B cell (primary cell): ENCODE results near the gene SSU72. TPM values are rescaled to one million over a fixed set of nuclear protein-coding genes. Genes with fewer than 3 reads are reported as not detected.

Experiments used
- ATAC-seq: fragments of 200-7000 bp; cut with Tn5 transposase; one replicate; pipeline ENCODE4 v1.10.0; 2021; ENCODE audit warnings: low read depth, mild to moderate bottlenecking, moderate number of reproducible peaks, moderate library complexity
- CTCF ChIA-PET: fragments of 350-600 bp; sonication (Branson Sonifier 250); formaldehyde crosslinking; loops from one replicate; lab custom pipeline; 2021; ENCODE audit warnings: antibody characterized with exemption, inconsistent platforms; lab: Charles Lee
- POLR2A ChIA-PET: fragments of 350-600 bp; sonication (Branson Sonifier 250); formaldehyde crosslinking; loops from one replicate; lab custom pipeline; 2021; ENCODE audit warnings: antibody characterized with exemption; lab: Charles Lee
- DNase-seq: peaks from one replicate; pipeline ENCODE4 v3.0.0; 2013
- H2AFZ ChIP-seq: 2 replicates; pipeline ENCODE4 v1.6.1; 2012; ENCODE audit warnings: mild to moderate bottlenecking, low read depth, low read length; ENCODE audit not compliant: insufficient read depth, poor library complexity, severe bottlenecking
- H3K27ac ChIP-seq, 2 donors: 1 replicate in 1 of 2; 2 replicates in 1 of 2; pipeline ENCODE4 v1.5.1; 2012 to 2013; ENCODE audit warnings: low read length in 2 of 2, mild to moderate bottlenecking in 2 of 2, moderate library complexity in 1 of 2
- H3K27me3 ChIP-seq, 4 experiments: fragments of 200-600 bp in 1 of 4; sonication (generic) in 1 of 4; replicated peaks in 1 of 4; 1 replicate in 2 of 4; 2 replicates in 2 of 4; pipeline versions ENCODE4 v1.6.1 to v1.7.0; 2013 to 2016; ENCODE audit warnings: low read length in 3 of 4, mild to moderate bottlenecking in 2 of 4, mixed read lengths in 1 of 4, moderate library complexity in 1 of 4; ENCODE audit not compliant: insufficient read depth in 4 of 4, control insufficient read depth in 3 of 4; ENCODE audit errors: control extremely low read depth in 1 of 4
- H3K36me3 ChIP-seq, 2 experiments: replicated peaks in 1 of 2; 1 replicate in 1 of 2; 2 replicates in 1 of 2; pipeline versions ENCODE4 v1.6.1 to v1.7.1; 2013; ENCODE audit warnings: low read length in 1 of 2; ENCODE audit not compliant: insufficient read depth in 2 of 2, control insufficient read depth in 1 of 2; ENCODE audit errors: control extremely low read depth in 1 of 2, extremely low read depth in 1 of 2
- H3K4me1 ChIP-seq, 2 donors: fragments of 200-600 bp in 1 of 2; sonication (generic) in 1 of 2; 1 replicate in 1 of 2; 2 replicates in 1 of 2; pipeline versions ENCODE4 v1.5.1 to v1.6.1; 2013 to 2017; ENCODE audit warnings: low read length in 2 of 2; ENCODE audit not compliant: control insufficient read depth in 2 of 2, insufficient read depth in 2 of 2
- H3K4me2 ChIP-seq: replicated peaks from 2 replicates; pipeline ENCODE3; 2012; ENCODE audit warnings: mild to moderate bottlenecking, low read depth, low read length; ENCODE audit not compliant: poor library complexity, severe bottlenecking
- H3K4me3 ChIP-seq, 5 experiments: fragments of 200-600 bp in 1 of 5; sonication (generic) in 1 of 5; 1 replicate in 3 of 5; 2 replicates in 2 of 5; pipeline versions ENCODE4 v1.5.1 to v1.7.0; 2011 to 2016; ENCODE audit warnings: low read length in 4 of 5, mild to moderate bottlenecking in 4 of 5, low read depth in 2 of 5, control low read depth in 1 of 5, moderate library complexity in 1 of 5; ENCODE audit not compliant: insufficient read depth in 1 of 5; ENCODE audit errors: control extremely low read depth in 1 of 5, extremely low read depth in 1 of 5
- H3K79me2 ChIP-seq: fragments of 200-600 bp; sonication (generic); one replicate; pipeline ENCODE4 v1.6.0; 2016; ENCODE audit warnings: low read length; ENCODE audit not compliant: control insufficient read depth, insufficient read depth
- H3K9ac ChIP-seq: fragments of 200-600 bp; sonication (generic); 2 replicates; pipeline ENCODE4 v1.6.1; 2017; ENCODE audit warnings: mild to moderate bottlenecking, low read length, moderate library complexity
- H3K9me3 ChIP-seq, 3 donors: one replicate each; pipeline versions ENCODE4 v1.6.1 to v1.7.1; 2013; ENCODE audit warnings: low read length in 2 of 3; ENCODE audit not compliant: control insufficient read depth in 2 of 3, insufficient read depth in 1 of 3; ENCODE audit errors: control extremely low read depth in 1 of 3
- H4K20me1 ChIP-seq: 2 replicates; pipeline ENCODE4 v1.6.0; 2012; ENCODE audit warnings: mild to moderate bottlenecking, low read length; ENCODE audit not compliant: insufficient read depth, control insufficient read depth, poor library complexity, severe bottlenecking
- H3K27ac Mint-ChIP-seq: one replicate; pipeline ENCODE4 v1.8.0; 2021; ENCODE audit warnings: mixed read lengths
- H3K27me3 Mint-ChIP-seq: one replicate; pipeline ENCODE4 v1.8.0; 2021; ENCODE audit warnings: mixed read lengths
- H3K4me1 Mint-ChIP-seq: one replicate; pipeline ENCODE4 v1.8.0; 2021; ENCODE audit warnings: mixed read lengths
- H3K4me3 Mint-ChIP-seq: one replicate; pipeline ENCODE4 v1.8.0; 2021; ENCODE audit warnings: mixed read lengths
- H3K9me3 Mint-ChIP-seq: one replicate; pipeline ENCODE4 v1.8.0; 2022; ENCODE audit warnings: mixed read lengths; ENCODE audit not compliant: insufficient read depth
- CTCF ChIP-seq: fragments of 200-600 bp; IDR thresholded peaks from one replicate; pipeline ENCODE4 v1.8.0; 2022; ENCODE audit warnings: antibody characterized with exemption, mild to moderate bottlenecking
- EZH2 ChIP-seq: IDR thresholded peaks from 2 replicates; pipeline ENCODE4 v1.6.1; 2012; ENCODE audit warnings: borderline replicate concordance, low read depth, mild to moderate bottlenecking, moderate library complexity, low read length; ENCODE audit not compliant: insufficient read depth, poor library complexity, severe bottlenecking
- WGBS: methylation state at CpG from one replicate; pipeline ENCODE4 v1.1.5; 2013; ENCODE audit warnings: missing lambda C conversion rate; ENCODE audit not compliant: insufficient coverage; 5-methylcytosine and 5-hydroxymethylcytosine counted together
- intact Hi-C: fragments of 100-400 bp; cut with micrococcal nuclease; formaldehyde crosslinking; loops from one replicate; pipeline ENCODE4 v1.10.0; 2022
- polyA plus RNA-seq: library from polyadenylated mRNA; depleted of rRNA; stranded (reverse); fragments of >200 nt; gene quantifications from 2 replicates; pipeline ENCODE4 v1.2.3, GENCODE V29; 2012
- total RNA-seq, 2 donors: library from RNA; stranded (reverse); fragments of 120-200 nt in 1 of 2; gene quantifications; 1 replicate in 1 of 2; 2 replicates in 1 of 2; pipeline versions ENCODE4 v1.2.3 to v1.2.4, GENCODE V29; 2013 to 2022

SSU72 gene
- total and polyA plus RNA-seq, 2 donors (not counting 1 experiment from before 2014, with no cell fraction given): 86.8 to 112 TPM

GRCh38 chr1:1616045-1616790 lies 41.6 kb upstream of the SSU72 start:
- Histone ChIP-seq H3K9ac (peak overlapping the region; percentile 100), H3K9me3 (no peaks in the 10 kb centered on the region), H3K27me3 (no peaks in the 10 kb centered on the region), H2AFZ (peak overlapping the region; percentile 38), H3K4me1 (peaks cover 20% of the 10 kb centered on the region in 2 donors), H4K20me1 (peaks cover 20% of the 10 kb centered on the region), H3K27ac (peak overlapping the region in 1 of 2 donors; percentile 100), H3K36me3 (peaks cover 0 to 5% of the 10 kb centered on the region in 2 experiments), H3K79me2 (peaks cover 33% of the 10 kb centered on the region), H3K4me2 (peak overlapping the region; percentile 98), H3K4me3 (peak overlapping the region; percentile 30 to 98 (median 97))
- POLR2A ChIA-PET: interaction anchor here (1.0 to 2.0 kb wide), 5 partner anchors 9 to 130 kb away, joined by 4 to 19 read pairs (median 7); no protein-coding TSS in a partner anchor
- peak overlapping the region; percentile 85 for H3K4me3 Mint-ChIP-seq
- H3K4me1 Mint-ChIP-seq: peaks cover 26% of the 10 kb centered on the region
- CTCF ChIA-PET: interaction anchor here (1.0 to 2.9 kb wide), 2 partner anchors 10 to 14 kb away, joined by 3 to 13 read pairs; no protein-coding TSS in a partner anchor
- 12% methylated on average over 80 of the region's 80 CpGs for WGBS
- no peaks in the 10 kb centered on the region for H3K9me3 Mint-ChIP-seq
- peak overlapping the region; percentile 87 for H3K27ac Mint-ChIP-seq
- TF ChIP-seq EZH2 (no peak), CTCF (no peak)
- ATAC-seq (peak; percentile 9), DNase-seq (no peak)
- H3K27me3 Mint-ChIP-seq: no peaks in the 10 kb centered on the region
- intact Hi-C loops: no loop called here
